DMS79 treated with DMSO at 0.1 percent for 48 hours (cell line): ENCODE measurements around the gene GSX1.
"Not testable (repeated sequence)": the region's sequence is repeated elsewhere in the genome, so short reads cannot be mapped to it uniquely, and the experiment has no call there.

Experiments used
- DNase-seq: peaks from one replicate; lab custom pipeline; 2025; lab: John Stamatoyannopoulos, UW

GSX1 gene

DNA sequence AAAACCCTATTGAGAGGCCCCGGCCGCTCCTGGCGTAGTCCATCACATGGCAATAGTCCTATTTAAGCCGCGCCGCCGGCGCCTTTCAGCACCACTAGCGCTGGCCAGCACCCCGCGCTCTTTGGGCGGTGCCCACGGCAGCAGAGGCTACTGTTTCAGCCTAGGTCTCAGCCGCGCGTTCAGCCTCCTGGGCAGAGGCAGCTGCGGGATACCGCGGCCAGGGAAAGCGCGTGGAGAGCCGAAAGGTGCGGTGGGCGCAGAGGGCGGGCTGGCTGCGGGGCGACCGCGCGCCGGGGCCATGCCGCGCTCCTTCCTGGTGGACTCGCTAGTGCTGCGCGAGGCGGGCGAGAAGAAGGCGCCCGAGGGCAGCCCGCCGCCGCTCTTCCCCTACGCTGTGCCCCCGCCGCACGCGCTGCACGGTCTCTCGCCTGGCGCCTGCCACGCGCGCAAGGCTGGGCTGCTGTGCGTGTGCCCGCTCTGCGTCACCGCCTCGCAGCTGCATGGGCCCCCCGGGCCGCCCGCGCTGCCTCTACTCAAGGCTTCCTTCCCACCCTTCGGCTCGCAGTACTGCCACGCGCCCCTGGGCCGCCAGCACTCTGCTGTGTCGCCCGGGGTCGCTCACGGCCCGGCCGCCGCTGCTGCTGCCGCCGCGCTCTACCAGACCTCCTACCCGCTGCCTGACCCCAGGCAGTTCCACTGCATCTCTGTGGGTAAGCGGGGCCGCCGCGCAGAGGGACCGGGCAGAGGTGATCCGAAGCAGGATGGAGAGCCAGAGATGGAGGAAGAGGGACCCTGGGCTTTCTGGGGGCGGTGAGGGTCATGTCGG is at the start of gene GSX1:
TSS of gene GSX1 (plus strand) at position 91 of the 826 bp plus-strand sequence. CDS start at position 299, 208 bp downstream.
- no peak for DNase-seq

DNA sequence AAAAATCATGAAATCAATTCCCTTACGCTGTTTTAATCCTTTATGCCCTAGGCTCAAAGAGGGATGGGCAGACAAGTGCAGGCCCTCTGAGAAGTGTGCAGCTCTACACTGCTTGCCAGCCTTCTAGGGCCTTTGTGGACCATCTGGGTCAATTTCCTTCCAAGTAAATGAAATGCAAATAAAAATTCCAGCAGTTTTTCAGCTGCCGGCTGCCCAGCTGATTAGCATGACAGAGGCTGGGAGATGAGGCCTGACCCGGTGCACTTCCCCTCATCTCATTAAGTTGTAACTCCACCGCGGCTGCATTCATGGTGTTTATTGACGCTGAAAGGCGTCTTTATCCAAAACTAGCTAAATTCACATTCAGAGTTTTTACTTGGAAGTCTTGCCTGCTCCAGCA is 47.5 kb upstream of the GSX1 start:
- DNase-seq, result no peak

DNA sequence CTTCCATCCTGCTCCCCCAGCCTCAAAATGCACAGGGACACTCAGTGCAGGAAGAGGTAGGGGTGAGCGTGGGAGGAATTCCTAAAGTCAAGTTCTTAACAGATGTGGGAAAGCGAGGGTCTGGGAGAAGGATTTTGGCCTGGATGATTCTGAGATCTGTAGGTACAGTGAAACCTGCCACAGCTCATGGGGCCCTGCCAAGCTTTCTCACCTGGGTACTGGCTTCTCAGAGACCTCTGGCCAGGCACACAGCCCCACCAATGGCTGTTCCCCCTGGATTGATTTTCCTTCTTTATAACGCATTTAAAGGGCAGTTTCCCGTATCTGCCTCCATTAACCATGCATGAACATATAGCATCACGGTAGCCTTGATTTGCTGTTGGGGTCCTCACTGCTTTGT is 47.0 kb upstream of the GSX1 start:
- no peak for DNase-seq

DNA sequence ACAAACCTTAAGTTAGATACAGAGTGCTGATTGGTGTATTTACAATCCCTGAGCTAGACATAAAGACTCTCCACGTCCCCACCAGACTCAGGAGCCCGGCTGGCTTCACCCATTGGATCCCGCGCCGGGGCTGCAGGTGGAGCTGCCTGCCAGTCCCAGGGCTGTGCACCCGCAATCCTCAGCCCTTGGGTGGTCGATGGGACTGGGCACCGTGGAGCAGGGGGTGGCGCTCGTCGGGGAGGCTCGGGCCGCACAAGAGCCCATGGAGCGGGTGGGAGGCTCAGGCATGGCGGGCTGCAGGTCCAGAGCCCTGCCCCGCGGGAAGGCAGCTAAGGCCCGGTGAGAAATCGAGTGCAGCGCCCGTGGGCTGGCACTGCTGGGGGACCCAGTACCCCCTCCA is 44.1 kb upstream of the GSX1 start:
- not testable (repeated sequence) for DNase-seq

DNA sequence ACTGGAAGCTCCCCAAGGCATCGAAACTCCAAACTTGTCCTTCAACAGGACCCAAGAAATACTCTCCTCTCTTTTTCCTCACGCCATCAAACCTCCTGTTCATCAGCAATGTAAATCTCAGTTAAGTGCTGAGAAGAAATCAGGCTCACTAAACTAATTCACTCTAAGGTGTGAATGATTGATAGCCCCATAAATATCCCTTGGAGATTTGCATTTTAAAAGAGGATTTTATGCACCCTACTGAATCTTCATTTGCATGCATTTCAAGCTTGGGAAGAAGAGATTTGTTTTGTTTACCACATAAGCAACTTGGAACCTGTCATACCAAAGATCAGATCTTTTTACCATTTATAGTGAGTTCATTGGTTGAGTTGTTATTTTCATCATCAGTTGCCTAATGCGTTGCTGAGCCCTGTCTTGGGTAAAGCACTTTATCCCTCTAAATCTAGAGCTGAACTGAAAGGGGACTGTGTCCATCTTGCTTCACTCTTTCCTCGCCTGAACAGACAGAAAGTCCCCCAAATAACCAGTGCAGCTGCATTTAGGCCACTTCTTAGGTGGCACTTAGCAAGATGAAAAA is 40.2 kb upstream of the GSX1 start:
- DNase-seq, result no peak

DNA sequence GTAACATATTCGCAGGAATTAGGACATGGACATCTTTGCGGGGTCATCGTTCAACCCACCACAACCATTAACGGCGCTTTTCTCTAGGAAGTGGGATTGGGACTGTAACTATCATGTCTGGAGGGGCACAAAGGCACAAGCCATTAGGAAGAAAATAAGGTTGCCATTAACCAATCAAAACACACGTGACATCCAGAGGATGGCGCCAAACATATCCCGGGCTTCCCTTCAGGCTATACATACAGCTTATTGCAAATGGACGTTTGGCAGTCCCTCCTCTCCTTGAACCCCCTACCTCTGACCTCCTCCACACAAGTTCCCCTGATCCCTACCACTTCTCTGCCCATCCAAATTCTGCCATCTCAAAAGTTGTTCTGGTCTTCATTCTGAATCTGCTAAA is 26.6 kb upstream of the GSX1 start:
- DNase-seq, result no peak

DNA sequence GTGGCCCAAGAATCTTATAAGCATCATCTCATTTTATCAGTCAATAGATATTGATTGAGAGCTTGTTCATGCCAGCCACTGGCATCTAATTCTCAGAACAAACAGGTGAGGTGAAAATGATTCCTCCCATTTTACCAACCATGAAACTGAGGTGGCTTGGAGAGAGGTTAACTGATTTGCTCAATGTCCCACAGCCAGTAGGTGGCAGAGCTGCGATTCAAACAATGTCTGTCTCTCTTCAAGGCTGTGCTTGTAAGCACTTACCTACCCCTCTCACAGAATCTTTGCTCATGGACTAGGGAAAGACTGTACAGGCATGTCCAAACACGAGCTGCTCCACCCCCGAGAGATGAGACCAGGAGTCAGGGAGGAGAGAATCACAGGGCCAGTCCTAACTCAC is 21.5 kb upstream of the GSX1 start:
- no peak for DNase-seq

DNA sequence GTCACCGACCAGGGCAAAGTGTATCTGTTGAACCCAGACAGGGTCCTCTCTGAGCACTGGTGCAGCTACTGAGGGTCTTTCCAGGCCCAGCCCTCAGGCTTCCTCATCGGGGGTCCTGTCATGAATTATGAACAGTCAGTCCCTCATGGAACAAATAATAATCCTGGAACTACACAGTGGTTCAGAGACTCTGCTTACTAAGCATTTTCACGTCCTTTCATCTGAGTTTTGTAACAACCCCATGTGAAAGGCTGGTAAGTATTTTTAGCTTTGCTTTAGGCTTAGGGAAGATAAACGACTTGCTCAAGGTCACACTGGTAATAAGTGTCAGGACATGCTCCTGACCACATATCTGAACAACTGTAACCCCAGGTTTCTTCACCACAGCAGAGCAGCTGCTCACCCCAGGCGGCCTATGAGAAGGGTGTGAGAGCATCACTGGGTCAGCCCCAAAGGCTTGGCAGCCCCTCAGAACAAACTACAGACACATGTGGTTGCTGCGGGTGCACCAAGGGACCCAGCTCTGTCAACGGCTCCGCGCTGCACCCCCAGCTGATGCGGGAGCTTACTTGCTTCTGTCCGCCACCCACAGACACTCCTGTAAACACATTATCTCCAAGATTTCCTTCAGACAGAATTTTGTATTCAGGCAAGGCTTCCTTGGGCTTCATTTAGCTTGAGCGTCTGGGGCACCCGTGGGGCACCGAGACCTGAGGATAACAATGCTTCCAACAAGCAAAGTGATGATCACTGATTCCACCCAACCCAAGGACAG is 19.4 kb upstream of the GSX1 start:
- DNase-seq, result no peak

DNA sequence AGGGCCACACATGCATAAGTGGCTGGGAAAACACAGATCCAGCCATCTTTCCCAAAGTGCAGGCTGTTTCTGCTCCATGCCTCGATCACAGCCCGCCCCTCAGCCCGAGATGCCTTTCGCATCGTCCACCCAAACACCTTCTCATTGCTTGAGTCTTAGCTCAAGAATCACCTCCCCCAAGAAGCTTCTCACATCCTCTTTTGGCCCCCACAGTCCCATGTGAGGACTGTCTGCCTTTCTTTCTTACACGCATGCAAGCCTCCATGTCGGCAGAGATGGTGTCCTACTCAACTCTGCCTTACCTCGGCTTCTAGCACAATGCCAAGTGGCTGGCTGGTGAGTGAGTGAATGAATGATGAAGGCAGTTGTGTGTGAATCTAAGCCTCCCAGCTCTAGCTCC is 18.1 kb upstream of the GSX1 start:
- DNase-seq, result no peak

DNA sequence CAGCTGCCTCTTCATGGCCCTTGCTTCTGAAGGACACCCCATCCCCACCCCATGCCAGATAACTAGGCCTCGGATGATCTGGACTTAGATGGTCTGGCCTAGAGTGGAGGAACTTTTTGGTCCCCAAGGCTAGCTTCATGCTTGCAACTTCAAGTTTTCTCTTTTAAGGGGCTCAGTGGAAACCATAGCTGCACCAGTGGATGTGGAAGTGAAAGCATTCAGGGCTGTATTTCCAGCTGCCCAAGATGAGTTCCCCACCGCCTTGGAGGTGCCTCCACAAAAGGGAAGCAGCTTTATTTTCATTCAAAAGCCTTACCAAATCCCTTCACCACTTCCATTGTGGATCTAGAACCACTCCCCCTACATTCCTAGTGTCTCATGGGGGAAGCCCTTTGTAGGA is 17.6 kb upstream of the GSX1 start:
- no peak for DNase-seq

DNA sequence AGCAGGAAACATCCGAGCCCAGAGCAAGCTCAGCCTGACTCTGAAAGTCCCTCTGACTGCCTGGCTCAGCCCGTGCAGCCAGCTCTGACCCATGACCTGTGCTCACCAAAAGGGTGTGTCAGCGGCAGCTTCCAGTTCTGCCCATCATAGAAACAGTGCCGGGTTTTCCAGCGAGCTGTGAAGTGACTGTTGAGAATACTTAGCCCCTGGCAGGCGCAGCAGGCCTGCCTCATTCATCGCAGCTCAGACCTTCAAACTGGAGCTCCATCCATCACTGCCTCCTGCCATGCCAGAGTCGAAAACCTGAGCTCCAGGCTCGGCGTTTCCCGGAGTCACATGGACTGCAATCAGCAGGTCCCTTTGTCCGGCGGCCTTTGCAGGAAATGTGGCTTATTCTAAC is 16.3 kb upstream of the GSX1 start:
- DNase-seq, result no peak

DNA sequence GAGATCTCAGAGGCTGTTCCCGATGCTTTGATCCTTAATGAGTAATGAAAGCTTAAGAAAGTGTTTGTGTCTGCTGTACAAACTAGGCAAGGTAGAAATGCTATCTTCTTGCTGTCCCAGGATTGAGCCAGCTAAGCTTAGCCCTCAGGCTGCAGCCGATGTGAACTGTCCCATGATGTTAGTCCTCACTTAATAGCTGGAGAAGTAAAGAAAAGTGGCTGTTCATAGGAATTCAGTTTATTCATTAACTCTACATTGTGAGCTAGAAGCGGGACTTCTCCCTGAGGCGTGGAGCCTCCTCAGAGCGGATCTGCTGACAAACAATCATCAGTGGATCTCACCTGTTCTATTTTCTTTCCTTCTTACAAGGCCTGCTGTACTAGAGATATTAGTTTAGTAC is 10.1 kb upstream of the GSX1 start:
- no peak for DNase-seq

DNA sequence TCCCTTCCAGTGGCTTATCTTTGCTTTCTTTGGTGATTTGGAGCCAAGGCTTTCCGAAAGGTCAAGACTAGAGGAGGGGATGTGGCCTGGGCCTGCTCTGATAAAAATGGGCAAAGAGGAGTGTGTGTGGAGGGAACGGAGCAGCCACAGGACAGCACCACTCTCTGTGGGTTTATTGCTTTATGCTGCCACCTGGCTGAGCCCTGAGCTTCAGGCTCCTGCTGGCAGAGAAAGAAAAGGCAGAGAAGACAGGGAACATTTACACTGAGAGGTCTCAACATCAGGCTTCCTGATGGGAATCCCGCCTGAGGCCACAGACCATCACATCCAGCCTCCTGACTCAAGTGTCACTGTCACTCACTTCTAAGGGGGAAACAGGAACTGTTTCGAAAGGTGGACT is 9.2 kb upstream of the GSX1 start:
- DNase-seq, result no peak

DNA sequence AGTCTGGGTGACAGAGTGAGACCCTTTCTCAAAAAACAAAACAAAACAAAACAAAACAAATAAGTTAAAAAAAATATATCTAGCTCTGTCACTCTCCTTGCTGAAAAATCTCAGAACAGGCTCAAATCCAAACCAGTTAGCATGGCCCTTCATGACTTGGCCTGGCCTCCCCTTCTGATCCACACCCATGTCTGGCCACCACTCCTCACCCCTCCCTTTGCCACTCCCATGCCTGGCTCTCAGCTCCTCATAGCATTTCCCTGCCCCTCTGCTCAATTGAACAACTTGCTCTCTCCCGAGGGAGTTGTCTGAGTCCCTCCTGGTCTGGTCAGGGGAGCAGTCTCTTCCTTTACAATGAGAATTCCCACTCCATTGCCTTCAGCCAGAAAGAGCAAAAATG is 4.0 kb upstream of the GSX1 start:
- DNase-seq, result no peak

DNA sequence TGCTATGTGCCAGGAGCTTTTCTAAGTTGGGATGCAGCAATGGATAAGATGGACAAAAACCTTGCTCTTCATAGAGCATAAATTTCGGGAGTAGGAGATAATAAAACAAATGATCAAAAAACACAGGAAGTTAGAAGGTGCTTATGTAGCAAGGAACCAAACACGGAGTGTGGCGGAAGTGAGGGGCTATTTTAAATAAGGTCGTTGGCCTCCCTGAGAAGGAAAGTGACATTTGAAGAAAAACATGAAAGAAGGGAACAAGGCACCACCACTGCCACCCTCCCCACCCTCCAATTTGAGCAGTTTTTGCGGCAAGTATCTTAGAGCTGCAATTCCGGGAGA is 3.2 kb upstream of the GSX1 start:
- DNase-seq, result no peak

DNA sequence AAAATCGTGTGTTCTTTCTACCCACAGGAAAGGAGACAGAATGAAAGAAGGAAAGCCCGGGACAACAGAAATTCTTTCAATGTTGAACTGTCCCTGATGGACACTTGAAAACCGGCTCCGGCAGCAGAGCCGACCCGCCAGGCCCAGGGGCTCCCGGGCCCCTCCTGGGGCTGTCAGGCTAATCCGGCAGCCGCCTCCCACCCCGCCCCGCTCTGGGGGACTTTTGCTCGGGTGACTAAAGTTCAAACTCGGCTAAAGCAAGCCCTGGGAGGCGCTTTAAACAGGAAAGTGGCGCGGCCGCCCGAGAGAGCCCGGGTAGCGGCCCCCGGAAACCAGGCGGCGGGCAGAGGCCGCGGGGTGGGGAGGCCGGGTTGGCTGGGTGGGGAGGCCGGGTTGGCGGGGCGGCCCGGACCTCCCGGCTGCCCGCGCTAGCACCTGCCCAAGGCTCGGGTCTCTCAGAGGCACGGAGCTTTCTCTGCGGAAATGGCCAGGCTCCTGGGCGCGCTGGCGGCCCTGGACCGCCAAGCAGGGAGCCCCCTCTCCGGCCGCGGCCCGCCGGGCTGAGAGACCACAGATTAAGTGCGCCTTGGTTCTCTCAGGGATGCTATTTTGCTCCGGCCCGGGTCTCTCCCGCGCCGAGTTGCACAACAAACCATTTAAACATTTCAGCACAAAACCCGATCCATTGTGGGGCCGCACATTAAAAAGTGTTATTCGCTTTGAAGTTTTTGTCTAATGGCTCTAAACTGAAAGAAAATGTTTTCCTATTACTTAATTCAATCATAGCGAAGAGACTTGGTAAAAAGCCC is 2.6 kb upstream of the GSX1 start:
- DNase-seq, result no peak

DNA sequence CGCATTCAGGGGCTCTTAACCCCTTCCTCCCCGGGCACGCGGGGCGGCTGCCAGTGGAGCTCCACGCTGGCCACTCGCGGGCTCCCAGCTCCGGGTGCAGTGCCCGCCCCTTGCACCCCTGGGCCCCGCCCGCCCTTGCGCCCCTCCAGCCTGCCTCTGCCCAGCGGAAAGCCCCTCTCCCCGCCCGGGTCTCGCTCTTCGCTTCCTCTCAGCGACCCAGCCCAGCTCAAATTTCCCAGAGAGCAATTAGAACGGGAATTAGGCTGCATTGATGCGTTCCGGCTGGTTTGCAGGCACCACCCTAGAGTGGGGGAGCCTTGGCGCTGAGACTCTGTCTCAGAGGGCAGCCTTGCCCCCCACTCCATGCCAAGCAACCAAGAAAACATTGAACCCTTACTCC is 1.8 kb upstream of the GSX1 start:
- DNase-seq, result peak; percentile 3

DNA sequence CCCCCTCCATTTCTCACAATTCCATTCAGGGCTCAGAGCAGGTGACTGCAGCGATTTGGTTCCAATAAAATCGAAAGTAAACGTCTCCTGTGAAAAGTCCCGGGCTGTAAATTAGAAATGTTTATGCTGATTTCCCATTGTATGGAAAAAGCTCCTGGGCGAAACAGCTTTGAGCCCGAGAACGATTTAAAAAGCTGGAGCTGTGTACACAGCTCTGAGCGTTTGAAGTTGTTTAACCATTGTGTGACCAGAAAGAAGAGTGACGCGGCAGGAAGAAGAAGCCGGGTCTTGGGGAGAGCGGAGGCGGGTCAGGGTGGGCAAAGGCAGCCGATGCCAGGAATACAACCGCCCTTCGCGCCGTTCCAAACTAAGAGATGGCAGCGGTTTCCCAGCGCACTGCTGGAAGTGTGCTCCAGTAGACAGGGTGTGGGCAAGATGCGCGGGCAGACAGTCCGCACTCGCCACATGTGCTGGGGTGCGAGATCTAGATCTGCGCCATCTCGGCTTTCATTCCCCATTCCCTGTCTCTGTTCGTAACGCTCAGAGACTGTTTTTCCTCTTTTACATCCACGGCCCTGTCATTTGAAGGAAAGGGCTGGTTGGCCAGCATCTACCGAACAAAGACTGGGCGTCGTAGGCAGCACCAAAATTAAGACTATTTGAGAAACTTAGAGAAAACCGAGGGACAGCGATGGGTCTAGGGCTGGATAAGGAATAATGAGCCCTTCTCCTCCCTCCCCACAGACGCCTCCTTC is 960 bp upstream of the GSX1 start:
- peak; percentile 7 for DNase-seq

DNA sequence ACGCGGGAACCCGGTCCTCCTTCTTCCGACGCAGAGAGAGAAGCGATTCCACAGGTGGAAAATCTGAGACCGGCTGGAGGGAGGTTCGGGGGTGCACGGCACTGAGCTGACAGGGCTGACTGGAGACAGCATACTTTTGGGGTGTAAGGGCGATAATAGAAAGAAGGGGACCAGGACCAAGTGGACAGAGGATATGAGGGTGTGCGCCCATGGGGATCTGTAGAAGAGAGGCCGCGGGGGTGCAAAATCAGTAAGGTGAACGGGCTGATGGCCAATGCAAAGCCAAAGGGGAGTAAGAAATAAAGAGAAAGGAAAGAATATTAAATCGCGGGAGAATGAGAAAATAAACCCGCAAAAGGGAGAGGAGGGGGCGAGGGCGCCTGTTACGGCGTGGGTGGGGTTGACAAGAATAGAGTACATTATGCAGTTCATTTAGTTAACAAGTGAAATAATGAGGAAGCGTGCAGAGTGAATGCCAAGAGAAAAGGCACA is 336 bp upstream of the GSX1 start:
- no peak for DNase-seq

DNA sequence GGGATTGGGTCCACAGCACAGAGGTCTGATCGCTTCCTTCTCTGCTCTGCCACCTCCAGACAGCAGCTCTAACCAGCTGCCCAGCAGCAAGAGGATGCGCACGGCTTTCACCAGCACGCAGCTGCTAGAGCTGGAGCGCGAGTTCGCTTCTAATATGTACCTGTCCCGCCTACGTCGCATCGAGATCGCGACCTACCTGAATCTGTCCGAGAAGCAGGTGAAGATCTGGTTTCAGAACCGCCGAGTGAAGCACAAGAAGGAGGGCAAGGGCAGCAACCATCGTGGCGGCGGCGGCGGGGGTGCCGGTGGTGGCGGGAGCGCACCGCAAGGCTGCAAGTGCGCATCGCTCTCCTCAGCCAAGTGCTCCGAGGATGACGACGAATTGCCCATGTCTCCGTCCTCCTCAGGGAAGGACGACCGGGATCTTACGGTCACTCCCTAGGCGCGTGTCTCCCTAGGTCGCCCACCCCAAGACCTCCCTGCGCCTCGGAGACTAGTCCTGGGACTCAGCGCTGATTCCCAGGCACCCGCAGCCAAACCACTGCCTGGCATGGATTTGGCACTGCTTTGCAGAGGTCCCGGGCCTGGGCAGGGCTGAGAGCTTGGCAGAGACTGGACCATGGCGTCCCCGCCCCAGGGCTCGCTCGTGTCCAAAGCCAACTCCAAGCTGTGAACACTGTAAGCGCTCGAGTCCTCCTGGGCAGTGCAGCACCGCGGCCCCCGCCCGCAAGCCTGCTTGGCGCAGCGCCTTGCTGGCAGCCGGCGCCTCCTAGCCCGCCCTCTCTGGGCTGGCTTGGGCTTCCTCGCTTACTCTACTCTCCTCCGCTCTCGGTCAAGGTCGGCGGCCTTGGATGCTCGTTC is 1.5 kb downstream of the GSX1 start:
- no peak for DNase-seq

DNA sequence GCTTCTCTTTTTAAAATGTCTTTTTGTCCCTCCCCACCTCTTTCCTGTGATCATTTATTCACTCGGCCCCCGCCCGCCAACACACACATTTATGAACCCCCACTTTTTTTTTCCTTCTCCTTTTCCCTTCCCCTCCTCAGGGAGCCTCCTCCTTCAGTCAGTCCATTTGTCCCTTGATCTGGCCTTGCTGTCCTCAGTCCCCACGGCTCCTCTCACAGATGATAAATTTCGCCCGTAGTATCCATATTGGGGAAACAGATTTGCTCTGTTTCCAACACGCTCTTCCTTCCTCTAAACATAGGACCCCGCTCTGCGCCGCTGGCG is 2.0 kb downstream of the GSX1 start:
- no peak for DNase-seq
